ENCODE data around the gene LPP. TPM values are rescaled to one million over a fixed set of nuclear protein-coding genes. Genes with fewer than 3 reads are reported as not detected.

LPP gene
- total RNA-seq, 5 donors from 2014 or later (not counting 1 experiment from before 2014, with no cell fraction given): 23.8 to 82.6 (median 39.3) TPM

DNA sequence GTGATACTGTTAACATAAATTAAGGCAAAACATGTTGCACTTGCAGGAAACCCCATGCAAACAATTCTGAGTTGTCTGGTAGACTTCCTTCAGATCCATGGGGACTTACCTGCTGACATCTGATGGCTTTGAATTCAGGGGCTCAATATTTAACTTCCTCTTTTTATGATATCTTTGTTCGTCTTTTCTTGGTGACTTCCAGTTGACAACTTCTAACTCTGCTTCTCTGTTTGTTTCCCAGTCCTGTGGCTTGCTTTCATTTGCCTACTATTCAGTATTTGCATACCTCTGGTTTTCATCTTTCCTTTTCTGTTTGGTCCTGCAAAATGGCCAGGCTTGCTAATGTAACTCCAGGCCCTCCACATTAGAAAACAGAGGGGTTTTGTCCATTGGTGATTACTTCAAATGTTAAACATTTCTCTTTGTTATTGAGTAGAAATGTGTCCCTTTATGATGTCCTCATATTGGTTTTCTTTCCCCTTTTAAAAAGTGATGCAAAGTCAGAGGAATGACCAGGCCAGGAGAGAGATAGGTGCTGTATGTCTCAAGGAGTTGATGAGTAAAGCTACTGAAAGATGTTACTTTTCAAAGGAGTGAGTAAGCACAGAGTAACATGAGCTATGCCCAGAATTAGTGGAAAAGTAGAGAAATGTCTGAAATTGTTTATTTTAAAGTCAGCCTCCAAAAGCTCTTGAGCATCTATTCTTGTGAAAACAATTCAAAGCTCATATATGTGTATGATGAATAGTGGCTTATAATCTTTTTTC is 335.9 kb downstream of the LPP start:
- peaks cover 2 to 9% (median 5%) of the 10 kb centered on the region in 3 donors for H3K4me1 Mint-ChIP-seq
- no peaks in the 10 kb centered on the region for H3K27me3 ChIP-seq (replicated peaks in 1 of 2; ENCODE audit: control insufficient read depth in 2 of 2, extremely low read depth in 1 of 2, insufficient read depth in 2 of 2, low read length in 1 of 2)
- H3K9me3 ChIP-seq: no peaks in the 10 kb centered on the region
- no peak overlapping the region for H3K27ac Mint-ChIP-seq
- peaks cover 50% of the 10 kb centered on the region for H3K36me3 Mint-ChIP-seq
- no peak overlapping the region for H3K27ac ChIP-seq (ENCODE audit: low read length)
- no peaks in the 10 kb centered on the region for H3K9me3 Mint-ChIP-seq
- H3K4me3 ChIP-seq (ENCODE audit: control insufficient read depth in 1 of 2, extremely low read depth in 1 of 2, low read length in 1 of 2): no peak overlapping the region
- peaks cover 0 to 5% of the 10 kb centered on the region in 2 donors for H3K36me3 ChIP-seq (ENCODE audit: control insufficient read depth in 2 of 2, extremely low read depth in 1 of 2, insufficient read depth in 1 of 2, low read length in 1 of 2)
- no peak for ATAC-seq (replicated peaks in 1 of 4)
- DNase-seq: no peak
- ChIA-PET CTCF (no interaction called here), POLR2A (no interaction called here)
- H3K27me3 Mint-ChIP-seq: no peaks in the 10 kb centered on the region
- no peak overlapping the region for H3K4me3 Mint-ChIP-seq
- WGBS (ENCODE audit: insufficient coverage): no CpG with 5 or more reads among the region's 1 CpG
- H3K4me1 ChIP-seq (ENCODE audit: control insufficient read depth in 1 of 2, extremely low read depth in 1 of 2, insufficient read depth in 2 of 2, low read length in 2 of 2): no peaks in the 10 kb centered on the region

DNA sequence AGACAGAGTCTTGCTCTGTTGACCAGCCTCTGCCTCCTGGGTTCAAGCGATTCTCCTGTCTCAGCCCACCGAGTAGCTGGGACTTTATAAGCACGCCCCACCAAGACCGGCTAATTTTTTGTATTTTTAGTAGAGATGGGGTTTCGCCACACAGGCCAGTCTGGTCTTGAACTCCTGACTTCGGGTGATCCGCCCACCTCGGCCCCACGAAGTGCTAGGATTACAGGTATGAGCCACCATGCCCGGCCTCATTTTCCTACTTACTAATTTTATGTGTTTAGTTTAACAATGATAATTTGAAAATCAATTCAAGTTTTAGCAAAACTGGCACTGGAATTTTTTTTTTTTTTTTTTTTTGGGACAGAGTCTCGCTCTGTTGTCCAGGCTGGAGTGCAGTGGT is 336.5 kb downstream of the LPP start:
- no CpG with 5 or more reads among the region's 11 CpGs for WGBS (ENCODE audit: insufficient coverage)
- no peak overlapping the region for H3K27ac Mint-ChIP-seq
- CTCF ChIA-PET: no interaction called here
- H3K4me3 ChIP-seq (ENCODE audit: control insufficient read depth in 1 of 2, extremely low read depth in 1 of 2, low read length in 1 of 2): no peak overlapping the region
- no peak overlapping the region for H3K4me3 Mint-ChIP-seq
- H3K27me3 Mint-ChIP-seq: no peaks in the 10 kb centered on the region
- H3K9me3 Mint-ChIP-seq: no peaks in the 10 kb centered on the region
- H3K4me1 Mint-ChIP-seq: peaks cover 2 to 9% (median 5%) of the 10 kb centered on the region in 3 donors
- DNase-seq (no peak), ATAC-seq (replicated peaks in 1 of 4) (no peak)
- H3K4me1 ChIP-seq (ENCODE audit: control insufficient read depth in 1 of 2, extremely low read depth in 1 of 2, insufficient read depth in 2 of 2, low read length in 2 of 2): no peaks in the 10 kb centered on the region
- H3K36me3 ChIP-seq (ENCODE audit: control insufficient read depth in 2 of 2, extremely low read depth in 1 of 2, insufficient read depth in 1 of 2, low read length in 1 of 2): no peaks in the 10 kb centered on the region
- H3K36me3 Mint-ChIP-seq: peaks cover 45% of the 10 kb centered on the region
- H3K27me3 ChIP-seq (replicated peaks in 1 of 2; ENCODE audit: control insufficient read depth in 2 of 2, extremely low read depth in 1 of 2, insufficient read depth in 2 of 2, low read length in 1 of 2): no peaks in the 10 kb centered on the region
- H3K27ac ChIP-seq (ENCODE audit: low read length): no peak overlapping the region
- H3K9me3 ChIP-seq: no peaks in the 10 kb centered on the region
- POLR2A ChIA-PET: interaction anchor here in 1 of 2 donors (0.7 kb wide), 1 partner anchor 10 kb away, joined by 8 read pairs; no protein-coding TSS in a partner anchor

DNA sequence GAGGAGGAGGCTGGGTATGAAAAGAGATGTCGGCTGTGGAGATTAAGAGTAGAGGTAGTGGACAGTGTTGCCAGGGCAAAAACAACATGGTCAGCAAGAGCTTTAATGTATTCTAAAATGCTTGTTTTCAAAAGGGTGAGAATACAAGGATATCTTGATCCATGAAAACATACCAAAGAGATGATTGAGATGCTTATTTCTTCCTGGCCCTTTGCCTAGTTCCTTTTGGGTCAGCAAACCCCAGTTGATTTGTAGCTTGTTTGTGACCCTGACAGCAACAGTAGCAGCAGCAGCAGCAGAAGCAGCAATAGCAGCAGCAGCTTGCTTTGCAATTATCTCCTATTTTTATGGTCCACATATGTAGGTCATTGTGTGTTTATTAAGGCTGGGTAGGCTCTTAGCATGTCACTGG is 337.3 kb downstream of the LPP start:
- Mint-ChIP-seq H3K4me3 (no peak overlapping the region), H3K27ac (no peak overlapping the region)

DNA sequence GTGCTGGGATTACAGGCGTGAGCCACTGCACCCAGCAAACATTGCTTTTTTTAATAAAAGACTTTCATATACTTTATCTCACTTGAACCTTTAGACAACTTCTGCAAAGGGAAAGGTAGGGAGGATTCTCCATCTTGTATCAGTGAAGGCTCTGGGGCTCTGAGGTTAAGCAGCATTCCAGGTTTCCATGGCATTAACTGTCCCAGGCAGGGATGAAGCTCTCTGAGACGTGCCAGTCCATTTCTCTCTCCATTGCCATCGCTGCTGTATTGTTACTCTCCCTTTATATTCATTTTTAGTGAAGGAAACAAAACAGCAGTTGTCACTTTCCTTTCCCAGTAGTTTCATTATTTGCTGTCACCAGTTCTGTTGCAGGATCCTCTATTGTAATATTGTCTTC is 342.4 kb downstream of the LPP start:
- Mint-ChIP-seq H3K4me1 (no peaks in the 10 kb centered on the region), H3K4me3 (no peak overlapping the region), H3K36me3 (peaks cover 26% of the 10 kb centered on the region), H3K27me3 (no peaks in the 10 kb centered on the region), H3K9me3 (peaks cover 0 to 6% (median 0%) of the 10 kb centered on the region in 3 donors), H3K27ac (no peak overlapping the region)
- Histone ChIP-seq H3K4me3 (ENCODE audit: control insufficient read depth in 1 of 2, extremely low read depth in 1 of 2, low read length in 1 of 2) (no peak overlapping the region), H3K36me3 (ENCODE audit: control insufficient read depth in 2 of 2, extremely low read depth in 1 of 2, insufficient read depth in 1 of 2, low read length in 1 of 2) (no peaks in the 10 kb centered on the region), H3K27ac (ENCODE audit: low read length) (no peak overlapping the region), H3K9me3 (no peaks in the 10 kb centered on the region), H3K4me1 (ENCODE audit: control insufficient read depth in 1 of 2, extremely low read depth in 1 of 2, insufficient read depth in 2 of 2, low read length in 2 of 2) (no peaks in the 10 kb centered on the region), H3K27me3 (replicated peaks in 1 of 2; ENCODE audit: control insufficient read depth in 2 of 2, extremely low read depth in 1 of 2, insufficient read depth in 2 of 2, low read length in 1 of 2) (no peaks in the 10 kb centered on the region)
- ATAC-seq (replicated peaks in 1 of 4) (no peak), DNase-seq (no peak)
- ChIA-PET CTCF (no interaction called here), POLR2A (no interaction called here)
- WGBS (ENCODE audit: insufficient coverage): 60% methylated on average over 1 of the region's 3 CpGs

More for the DNA sequence above, 337.3 kb downstream of the LPP start:
- Histone ChIP-seq H3K4me1 (ENCODE audit: control insufficient read depth in 1 of 2, extremely low read depth in 1 of 2, insufficient read depth in 2 of 2, low read length in 2 of 2) (no peaks in the 10 kb centered on the region), H3K36me3 (ENCODE audit: control insufficient read depth in 2 of 2, extremely low read depth in 1 of 2, insufficient read depth in 1 of 2, low read length in 1 of 2) (no peaks in the 10 kb centered on the region), H3K27me3 (replicated peaks in 1 of 2; ENCODE audit: control insufficient read depth in 2 of 2, extremely low read depth in 1 of 2, insufficient read depth in 2 of 2, low read length in 1 of 2) (no peaks in the 10 kb centered on the region), H3K9me3 (no peaks in the 10 kb centered on the region), H3K27ac (ENCODE audit: low read length) (no peak overlapping the region), H3K4me3 (ENCODE audit: control insufficient read depth in 1 of 2, extremely low read depth in 1 of 2, low read length in 1 of 2) (no peak overlapping the region)
- H3K9me3 Mint-ChIP-seq: no peaks in the 10 kb centered on the region
- DNase-seq (no peak), ATAC-seq (replicated peaks in 1 of 4) (no peak)
- WGBS (ENCODE audit: insufficient coverage): 100% methylated on average over 1 of the region's 1 CpG
- ChIA-PET POLR2A (interaction anchor here in 1 of 2 donors (0.7 kb wide), 1 partner anchor 11 kb away, joined by 8 read pairs; no protein-coding TSS in a partner anchor), CTCF (no interaction called here)
- H3K4me1 Mint-ChIP-seq: peaks cover 2 to 9% (median 5%) of the 10 kb centered on the region in 3 donors
- H3K36me3 Mint-ChIP-seq: peaks cover 40% of the 10 kb centered on the region
- no peaks in the 10 kb centered on the region for H3K27me3 Mint-ChIP-seq

- ChIA-PET CTCF (interaction anchor here (0.6 to 1.0 kb wide), 2 partner anchors 13 to 131 kb away, joined by 3 to 5 read pairs; no protein-coding TSS in a partner anchor), POLR2A (interaction anchor here in 1 of 2 donors (1.1 kb wide), 1 partner anchor 12 kb away, joined by 3 read pairs; no protein-coding TSS in a partner anchor)
Observed at GRCh38 chr3:188497021-188497420, 343.1 kb downstream of the LPP start.

GRCh38 chr3:188503647-188504046 is 349.7 kb downstream of the LPP start:
- ChIA-PET CTCF (interaction anchor here in 1 of 2 donors (0.7 kb wide), 1 partner anchor 169 kb away, joined by 3 read pairs; no protein-coding TSS in a partner anchor), POLR2A (interaction anchor here in 1 of 2 donors (0.6 kb wide), 1 partner anchor 388 kb away, joined by 5 read pairs; no protein-coding TSS in a partner anchor)
- Histone ChIP-seq H3K27me3 (replicated peaks in 1 of 2; ENCODE audit: control insufficient read depth in 2 of 2, extremely low read depth in 1 of 2, insufficient read depth in 2 of 2, low read length in 1 of 2) (no peaks in the 10 kb centered on the region), H3K36me3 (ENCODE audit: control insufficient read depth in 2 of 2, extremely low read depth in 1 of 2, insufficient read depth in 1 of 2, low read length in 1 of 2) (no peaks in the 10 kb centered on the region), H3K9me3 (no peaks in the 10 kb centered on the region), H3K27ac (ENCODE audit: low read length) (no peak overlapping the region), H3K4me1 (ENCODE audit: control insufficient read depth in 1 of 2, extremely low read depth in 1 of 2, insufficient read depth in 2 of 2, low read length in 2 of 2) (peaks cover 3 to 8% of the 10 kb centered on the region in 2 experiments), H3K4me3 (ENCODE audit: control insufficient read depth in 1 of 2, extremely low read depth in 1 of 2, low read length in 1 of 2) (no peak overlapping the region)
- no CpG with 5 or more reads among the region's 3 CpGs for WGBS (ENCODE audit: insufficient coverage)
- peaks cover 7 to 34% (median 21%) of the 10 kb centered on the region in 3 donors for H3K9me3 Mint-ChIP-seq
- peaks cover 12 to 26% (median 22%) of the 10 kb centered on the region in 3 donors for H3K4me1 Mint-ChIP-seq
- H3K27ac Mint-ChIP-seq: no peak overlapping the region
- no peaks in the 10 kb centered on the region for H3K27me3 Mint-ChIP-seq
- ATAC-seq (replicated peaks in 1 of 4) (no peak), DNase-seq (no peak)
- peaks cover 56% of the 10 kb centered on the region for H3K36me3 Mint-ChIP-seq
- H3K4me3 Mint-ChIP-seq: no peak overlapping the region

More at GRCh38 chr3:188497021-188497420, 343.1 kb downstream of the LPP start:
- no peak overlapping the region for H3K27ac ChIP-seq (ENCODE audit: low read length)
- no peaks in the 10 kb centered on the region for H3K27me3 ChIP-seq (replicated peaks in 1 of 2; ENCODE audit: control insufficient read depth in 2 of 2, extremely low read depth in 1 of 2, insufficient read depth in 2 of 2, low read length in 1 of 2)
- H3K36me3 Mint-ChIP-seq: peaks cover 24% of the 10 kb centered on the region
- no peaks in the 10 kb centered on the region for H3K4me1 ChIP-seq (ENCODE audit: control insufficient read depth in 1 of 2, extremely low read depth in 1 of 2, insufficient read depth in 2 of 2, low read length in 2 of 2)
- H3K9me3 Mint-ChIP-seq: peaks cover 0 to 9% (median 2%) of the 10 kb centered on the region in 3 donors
- no peak overlapping the region for H3K4me3 Mint-ChIP-seq
- ATAC-seq (replicated peaks in 1 of 4): no peak
- no peaks in the 10 kb centered on the region for H3K27me3 Mint-ChIP-seq
- H3K4me1 Mint-ChIP-seq: no peaks in the 10 kb centered on the region
- no peaks in the 10 kb centered on the region for H3K36me3 ChIP-seq (ENCODE audit: control insufficient read depth in 2 of 2, extremely low read depth in 1 of 2, insufficient read depth in 1 of 2, low read length in 1 of 2)
- DNase-seq: no peak
- no CpG with 5 or more reads among the region's 4 CpGs for WGBS (ENCODE audit: insufficient coverage)
- no peak overlapping the region for H3K4me3 ChIP-seq (ENCODE audit: control insufficient read depth in 1 of 2, extremely low read depth in 1 of 2, low read length in 1 of 2)
- H3K27ac Mint-ChIP-seq: no peak overlapping the region
- H3K9me3 ChIP-seq: no peaks in the 10 kb centered on the region

Measured in T-cell (primary cell).